Measurements from ENCODE around the gene WDR43.

The WDR43 gene

GRCh38 chr2:28995765-28996750, 101.6 kb downstream of the WDR43 start:
- DNase-seq: no peak

DNA sequence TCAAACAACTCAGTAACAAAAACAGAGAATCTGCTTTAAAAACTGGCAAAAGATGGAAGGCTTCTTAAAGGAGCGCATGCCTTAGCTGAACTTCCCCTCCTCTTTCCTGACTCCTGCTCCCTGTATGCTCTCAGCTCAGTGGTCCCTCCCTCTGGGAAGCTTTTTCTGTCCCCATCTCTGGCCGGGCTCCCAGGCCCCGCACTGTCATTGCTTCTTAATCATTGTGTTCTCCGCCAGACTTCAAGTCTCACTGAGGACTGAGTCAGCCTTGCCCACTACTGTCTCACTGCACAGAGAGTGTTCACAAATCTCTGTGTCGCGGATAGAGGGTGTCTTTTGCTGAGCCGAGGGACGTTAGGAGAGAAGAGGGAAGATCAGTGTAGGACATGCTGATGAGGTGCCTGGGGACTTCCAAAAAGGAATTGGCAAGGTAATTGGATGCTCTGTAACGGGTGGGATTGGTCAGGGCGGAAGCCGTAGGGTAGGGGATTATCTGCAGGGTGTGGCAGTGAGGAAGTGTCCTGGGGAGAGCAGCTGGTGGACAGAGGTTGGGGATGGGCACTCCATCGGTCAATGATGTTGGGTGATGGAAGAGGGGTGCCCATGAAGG, 102.9 kb downstream of the WDR43 start:
- no peak for DNase-seq

All from NCI-H345 (cell line).